ENCODE data around the gene LAMB3.

DNA sequence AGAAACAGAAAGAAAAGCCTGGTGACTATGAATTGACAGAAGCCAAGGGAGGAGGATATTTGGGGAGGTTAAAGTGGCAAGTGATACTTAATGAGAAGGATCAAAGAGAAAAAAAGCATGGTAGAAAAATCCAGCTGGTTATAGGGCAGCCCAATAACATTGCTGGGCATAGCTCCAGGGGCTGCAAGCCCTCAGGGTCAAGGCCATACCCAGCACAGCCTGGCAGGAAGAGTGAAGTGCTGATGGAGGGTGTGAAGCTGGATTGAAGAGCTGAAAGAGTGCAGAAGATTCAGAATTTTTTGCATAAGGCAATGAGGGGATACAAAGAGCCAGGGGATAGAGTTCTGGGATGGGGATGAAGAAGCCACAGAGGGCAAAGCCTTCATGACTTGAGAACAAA lies 44.4 kb upstream of the LAMB3 start:
- TF ChIP-seq, protein P1, sequence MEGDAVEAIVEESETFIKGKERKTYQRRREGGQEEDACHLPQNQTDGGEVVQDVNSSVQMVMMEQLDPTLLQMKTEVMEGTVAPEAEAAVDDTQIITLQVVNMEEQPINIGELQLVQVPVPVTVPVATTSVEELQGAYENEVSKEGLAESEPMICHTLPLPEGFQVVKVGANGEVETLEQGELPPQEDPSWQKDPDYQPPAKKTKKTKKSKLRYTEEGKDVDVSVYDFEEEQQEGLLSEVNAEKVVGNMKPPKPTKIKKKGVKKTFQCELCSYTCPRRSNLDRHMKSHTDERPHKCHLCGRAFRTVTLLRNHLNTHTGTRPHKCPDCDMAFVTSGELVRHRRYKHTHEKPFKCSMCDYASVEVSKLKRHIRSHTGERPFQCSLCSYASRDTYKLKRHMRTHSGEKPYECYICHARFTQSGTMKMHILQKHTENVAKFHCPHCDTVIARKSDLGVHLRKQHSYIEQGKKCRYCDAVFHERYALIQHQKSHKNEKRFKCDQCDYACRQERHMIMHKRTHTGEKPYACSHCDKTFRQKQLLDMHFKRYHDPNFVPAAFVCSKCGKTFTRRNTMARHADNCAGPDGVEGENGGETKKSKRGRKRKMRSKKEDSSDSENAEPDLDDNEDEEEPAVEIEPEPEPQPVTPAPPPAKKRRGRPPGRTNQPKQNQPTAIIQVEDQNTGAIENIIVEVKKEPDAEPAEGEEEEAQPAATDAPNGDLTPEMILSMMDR (optimal IDR thresholded peaks at IDR 0.05 in 1 of 3, IDR thresholded peaks at IDR 0.05 in 1 of 3, conservative IDR thresholded peaks at IDR 0.05 in 1 of 3; ENCODE audit: extremely low read depth in 1 of 3, insufficient read depth in 2 of 3, low read length in 3 of 3), result no peak
- no peak for TF ChIP-seq EZH2 (IDR thresholded peaks at IDR 0.05; ENCODE audit: low read length)

Data from keratinocyte (primary cell).